ENCODE results near the gene DAZAP1. TPM values are rescaled to one million over a fixed set of nuclear protein-coding genes. Genes with fewer than 3 reads are reported as not detected.
A peak's percentile ranks its signal among the peaks of the same experiment; 100 is the strongest.

Gene DAZAP1
- total RNA-seq, 1 experiment from 2014 or later = 183 TPM

- DNase-seq (ENCODE audit: low read depth) = no peak
Measured at GRCh38 chr19:1423436-1424191, 16.2 kb downstream of the DAZAP1 start.

- no peak for DNase-seq (ENCODE audit: low read depth)
Measured at GRCh38 chr19:1424192-1424955, 17.0 kb downstream of the DAZAP1 start.

GRCh38 chr19:1425102-1425837 is 17.9 kb downstream of the DAZAP1 start:
- no peak for DNase-seq (ENCODE audit: low read depth)

DNA sequence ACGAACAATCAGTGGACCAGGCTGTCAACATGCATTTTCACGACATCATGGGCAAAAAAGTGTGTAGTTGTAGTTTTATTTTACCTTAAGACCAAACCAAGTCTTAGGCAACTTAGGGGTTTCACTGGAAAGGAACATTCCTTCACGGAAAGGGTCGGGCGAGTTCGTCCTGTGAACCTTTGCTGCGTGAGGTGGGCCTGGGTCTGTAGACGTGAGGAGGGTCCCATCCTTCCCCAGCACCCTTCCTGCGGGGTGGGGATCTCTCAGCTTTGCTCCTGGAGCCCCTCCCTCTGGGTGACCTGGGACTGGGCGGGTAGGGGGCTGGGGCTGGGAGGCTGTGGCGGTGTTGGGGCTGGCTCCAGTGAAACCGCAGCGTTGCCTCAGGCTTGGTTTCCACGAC is 18.5 kb downstream of the DAZAP1 start:
- DNase-seq (ENCODE audit: low read depth) = no peak

DNA sequence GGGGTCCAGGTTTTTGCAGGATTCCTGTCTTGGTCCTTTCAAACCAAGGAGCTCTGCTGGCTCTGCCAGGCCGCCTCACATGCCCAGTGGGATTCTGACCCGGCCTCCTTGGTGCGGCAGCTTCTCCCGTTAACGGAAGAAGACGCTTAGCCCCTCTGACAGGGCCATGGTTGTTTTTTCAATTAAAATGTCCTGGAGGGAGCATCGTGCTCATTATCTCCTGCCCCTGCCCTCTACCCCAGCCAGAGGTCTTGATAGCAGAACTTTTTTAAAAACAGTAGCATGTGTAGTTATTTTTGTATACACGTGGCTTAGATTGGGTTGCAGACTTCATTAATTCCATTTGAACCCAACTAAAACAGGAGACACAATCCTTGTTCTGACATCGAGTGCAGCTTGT is 19.4 kb downstream of the DAZAP1 start:
- DNase-seq (ENCODE audit: low read depth) = no peak

DNA sequence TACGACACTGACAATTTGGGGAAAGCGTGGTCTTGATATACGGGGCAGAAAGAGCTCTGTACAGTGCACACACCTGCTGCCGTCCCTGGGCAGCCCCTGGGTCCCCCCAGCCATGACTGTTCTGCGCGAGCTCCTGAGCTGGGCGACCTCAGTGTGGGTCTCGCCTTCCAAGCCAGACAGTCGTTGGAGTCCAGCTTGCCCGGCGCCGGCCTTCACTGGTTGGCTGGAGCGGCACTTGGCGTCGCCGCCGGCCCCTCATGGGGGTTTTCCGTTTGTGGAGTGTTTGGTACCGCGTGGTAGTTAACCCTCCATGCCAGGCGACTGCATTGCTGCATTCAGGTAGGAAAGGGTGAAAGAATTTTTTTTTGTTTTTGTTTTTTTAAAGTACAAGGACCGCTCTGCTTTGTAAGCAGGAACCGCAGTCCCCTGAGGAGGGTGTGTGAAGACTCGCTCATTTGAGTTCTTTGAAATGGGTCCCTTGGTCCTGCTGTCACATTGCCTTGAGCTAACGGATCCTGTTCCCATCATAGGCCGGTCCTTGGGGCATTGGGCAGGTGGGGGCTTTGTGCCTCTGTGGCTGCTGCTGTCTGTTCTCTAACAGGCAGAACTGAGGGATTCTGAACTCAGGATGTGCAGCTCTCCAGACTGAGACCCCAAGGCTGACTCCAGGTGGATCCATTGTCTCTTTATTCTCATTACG is 20.0 kb downstream of the DAZAP1 start:
- DNase-seq (ENCODE audit: low read depth) = no peak

DNA sequence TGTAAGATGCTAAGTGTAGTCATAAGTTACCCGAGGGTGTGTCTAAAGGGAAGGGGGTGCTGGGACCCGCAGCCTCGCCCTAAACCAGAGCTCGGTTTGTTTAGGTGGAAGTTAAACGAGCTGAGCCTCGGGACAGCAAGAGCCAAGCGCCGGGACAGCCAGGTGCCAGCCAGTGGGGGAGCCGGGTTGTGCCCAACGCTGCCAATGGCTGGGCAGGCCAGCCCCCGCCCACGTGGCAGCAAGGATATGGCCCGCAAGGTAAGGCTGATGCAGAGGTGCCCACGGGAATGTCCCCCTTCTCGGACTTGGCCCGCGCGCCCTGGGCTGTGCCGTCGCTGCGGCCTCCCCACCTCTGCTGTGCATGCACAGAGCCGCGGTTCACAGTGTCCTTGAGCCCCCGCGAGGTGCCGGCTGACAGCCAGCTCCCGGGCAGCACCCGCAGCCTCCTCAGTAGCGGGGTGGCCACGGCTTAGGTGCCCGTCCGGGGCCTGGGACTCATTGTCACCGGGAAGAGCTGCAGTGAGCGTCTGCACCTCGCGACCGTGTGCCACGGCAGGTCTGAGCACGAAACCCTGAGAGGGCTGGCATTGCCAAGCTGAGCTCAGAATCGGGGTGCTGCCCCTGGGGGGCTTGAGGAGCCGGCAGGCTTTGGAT is 21.5 kb downstream of the DAZAP1 start:
- DNase-seq (ENCODE audit: low read depth) = no peak

DNA sequence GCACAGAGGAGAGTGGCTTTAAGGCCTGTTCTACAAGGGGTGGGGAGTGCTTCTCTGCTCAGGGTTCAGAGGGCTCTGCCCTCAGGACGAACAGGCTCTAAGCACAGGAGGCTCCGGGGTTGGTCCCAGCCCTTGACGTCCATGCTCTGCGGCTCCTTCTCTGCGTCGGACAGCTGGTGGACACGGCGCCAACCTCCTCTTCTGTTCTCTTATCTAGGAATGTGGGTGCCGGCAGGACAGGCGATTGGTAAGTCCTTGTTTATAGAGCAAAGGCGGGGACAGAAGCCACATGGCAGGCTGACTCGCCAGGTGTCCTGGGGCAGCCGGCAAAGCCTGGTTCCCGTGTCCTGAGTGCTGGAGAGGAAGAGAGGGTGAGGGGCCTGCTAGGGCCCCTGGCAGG is 22.4 kb downstream of the DAZAP1 start:
- DNase-seq (ENCODE audit: low read depth) = no peak

DNA sequence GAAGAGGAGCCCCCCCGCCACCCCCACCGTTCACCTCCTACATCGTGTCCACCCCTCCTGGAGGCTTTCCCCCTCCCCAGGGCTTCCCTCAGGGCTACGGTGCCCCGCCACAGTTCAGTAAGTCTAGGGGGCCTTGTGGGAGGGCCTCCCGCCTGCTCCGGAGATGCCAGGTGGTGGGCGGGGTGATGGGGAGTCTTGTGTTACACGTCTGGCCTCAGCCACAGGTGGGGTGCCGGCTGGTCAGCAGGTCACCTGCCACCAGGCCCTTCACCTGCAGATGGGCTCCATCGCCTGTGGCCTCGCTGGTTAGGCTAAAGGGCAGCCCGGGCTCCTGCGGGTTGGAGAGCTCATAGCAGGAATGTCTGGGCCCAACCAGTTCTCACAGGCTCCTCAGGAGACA is 22.9 kb downstream of the DAZAP1 start:
- no peak for DNase-seq (ENCODE audit: low read depth)

- no peak for DNase-seq (ENCODE audit: low read depth)
Measured at GRCh38 chr19:1431759-1432506, 24.5 kb downstream of the DAZAP1 start.

- DNase-seq (ENCODE audit: low read depth) = no peak
Measured at GRCh38 chr19:1432507-1432887, 25.1 kb downstream of the DAZAP1 start.

GRCh38 chr19:1433119-1434039 is 26.0 kb downstream of the DAZAP1 start:
- DNase-seq (ENCODE audit: low read depth) = no peak

- no peak for DNase-seq (ENCODE audit: low read depth)
Measured at GRCh38 chr19:1434040-1434366, 26.6 kb downstream of the DAZAP1 start.

DNA sequence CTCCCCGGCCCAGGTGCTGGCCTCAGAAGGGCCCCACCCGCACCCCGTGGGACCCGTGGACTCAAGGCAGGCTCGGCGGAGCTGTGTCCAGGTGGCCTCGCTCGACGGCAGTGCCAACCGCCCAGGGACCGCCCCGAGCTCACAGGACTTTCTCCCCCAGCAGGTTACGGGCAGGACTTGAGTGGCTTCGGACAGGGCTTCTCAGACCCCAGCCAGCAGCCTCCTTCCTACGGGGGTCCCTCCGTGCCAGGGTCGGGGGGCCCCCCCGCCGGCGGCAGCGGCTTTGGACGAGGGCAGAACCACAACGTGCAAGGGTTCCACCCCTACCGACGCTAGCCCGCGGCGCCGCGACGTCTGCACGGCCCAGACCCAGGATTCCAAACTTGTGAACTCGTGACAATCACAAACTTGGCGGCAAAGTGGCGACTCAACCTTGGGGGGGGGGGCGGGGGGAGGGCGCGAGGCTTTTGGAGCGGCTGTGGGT is 27.2 kb downstream of the DAZAP1 start:
- no peak for DNase-seq (ENCODE audit: low read depth)

DNA sequence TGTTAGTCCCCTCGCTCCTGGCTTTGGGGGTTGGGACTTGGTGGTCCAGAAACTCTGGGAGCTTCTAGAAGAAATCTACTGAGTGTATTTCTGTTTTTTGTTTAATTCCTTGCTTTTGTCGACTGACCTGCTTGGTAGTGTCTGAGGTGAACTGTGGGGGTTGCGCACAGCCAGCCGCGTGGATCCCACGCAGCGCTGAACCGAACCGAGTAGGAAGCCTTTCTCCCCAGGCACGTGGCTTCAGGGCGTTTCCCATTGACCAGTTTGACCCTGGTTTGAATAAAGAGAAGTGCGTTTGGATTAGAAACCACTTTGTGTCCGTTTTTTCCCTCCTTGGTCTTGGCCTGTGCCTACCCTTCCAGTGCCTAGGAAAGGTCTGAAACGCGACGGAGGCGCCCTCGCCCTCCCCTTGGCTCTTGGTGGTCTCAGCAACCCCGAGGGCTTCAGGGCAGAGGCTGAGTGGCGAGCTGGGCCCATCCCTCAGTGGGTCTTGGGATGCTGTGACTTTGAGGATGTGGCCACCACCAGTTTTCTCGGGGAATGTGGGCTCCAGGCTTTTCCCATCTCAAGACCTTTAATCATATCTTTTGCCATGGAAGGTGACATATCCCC is 28.1 kb downstream of the DAZAP1 start:
- DNase-seq (ENCODE audit: low read depth) = no peak

DNA sequence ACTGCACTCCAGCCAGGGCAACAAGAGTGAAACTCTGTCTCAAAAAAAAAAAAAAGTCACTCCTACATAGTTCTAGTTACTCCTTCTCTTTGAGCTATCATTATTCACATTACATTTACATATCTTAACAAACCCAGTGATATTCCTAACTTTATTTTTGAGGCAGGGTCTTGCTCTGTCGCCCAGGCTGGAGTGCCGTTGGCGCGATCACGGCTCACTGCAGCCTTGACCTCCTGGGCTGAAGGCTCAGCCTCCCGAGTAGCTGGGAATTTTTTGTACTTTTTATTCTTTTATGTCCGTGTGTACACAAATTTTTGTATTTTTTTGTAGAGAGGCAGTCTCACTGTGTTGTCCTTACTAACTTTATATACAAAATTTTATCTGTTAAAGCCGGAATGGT is 30.2 kb downstream of the DAZAP1 start:
- no peak for DNase-seq (ENCODE audit: low read depth)

DNA sequence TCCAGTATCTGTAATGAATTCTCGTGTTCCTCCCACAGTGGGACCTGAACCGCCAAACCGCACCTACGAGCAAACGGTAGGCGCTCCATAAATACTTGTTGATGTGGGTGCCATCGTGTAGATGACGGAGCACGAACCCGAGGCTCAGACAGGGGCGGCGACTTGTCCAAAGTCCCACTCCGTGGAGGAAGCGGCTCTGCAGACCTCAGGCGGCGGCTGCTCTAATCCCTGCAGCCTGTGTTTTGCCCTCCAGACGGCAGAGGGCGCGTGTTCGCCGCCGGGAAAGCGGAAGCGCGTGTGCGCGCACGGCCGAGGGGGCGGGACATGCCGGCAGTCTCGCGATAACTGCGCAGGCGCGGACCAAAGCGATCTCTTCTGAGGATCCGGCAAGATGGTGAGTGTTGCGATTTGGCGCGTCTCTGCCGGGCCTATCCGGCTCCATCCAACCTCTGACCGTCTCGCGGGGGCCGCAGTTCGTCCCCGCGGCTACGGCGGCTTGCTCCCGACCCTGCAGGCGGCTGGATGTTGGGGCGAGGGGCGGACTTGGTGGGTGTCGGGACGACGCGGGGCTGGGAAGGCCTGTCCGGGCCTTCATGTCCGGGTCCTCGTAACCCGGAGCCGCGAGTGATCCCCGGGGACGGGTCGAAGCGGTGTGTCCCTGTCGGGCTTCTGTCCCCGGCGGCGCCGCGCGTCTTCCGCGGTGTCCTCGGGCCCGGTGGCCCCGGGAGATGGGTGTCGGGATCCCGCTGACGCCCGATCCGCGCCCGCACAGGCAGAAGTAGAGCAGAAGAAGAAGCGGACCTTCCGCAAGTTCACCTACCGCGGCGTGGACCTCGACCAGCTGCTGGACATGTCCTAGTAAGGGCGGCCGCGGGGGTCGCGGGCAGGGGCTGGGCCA is 30.9 kb downstream of the DAZAP1 start, which contains the start of gene RPS15:
TSS of gene RPS15 (plus strand) at position 362 of the 898 bp plus-strand sequence. CDS start at position 392, 30 bp downstream.
- peak; percentile 89 for DNase-seq (ENCODE audit: low read depth)

- no peak for DNase-seq (ENCODE audit: low read depth)
Measured at GRCh38 chr19:1438933-1439354, 31.6 kb downstream of the DAZAP1 start.

All from HT1080 (cell line).